Osteocyte (in vitro differentiated cells): ENCODE data around the gene TRIM69. TPM values are rescaled to one million over a fixed set of nuclear protein-coding genes. Genes with fewer than 3 reads are reported as not detected.
"Not testable (repeated sequence)": the region's sequence is repeated elsewhere in the genome, so short reads cannot be mapped to it uniquely, and the experiment has no call there.

ENCODE experiments used
- DNase-seq: peaks from one replicate; pipeline ENCODE4 v3.0.0; 2021; ENCODE audit warnings: mixed read lengths; ENCODE audit not compliant: unreplicated experiment; ENCODE audit errors: extremely low spot score
- H3K27ac Mint-ChIP-seq: one replicate; pipeline ENCODE4 v1.8.0; 2021; ENCODE audit warnings: mild to moderate bottlenecking, mixed read lengths; ENCODE audit not compliant: unreplicated experiment
- H3K27me3 Mint-ChIP-seq: one replicate; pipeline ENCODE4 v1.8.0; 2021; ENCODE audit warnings: mixed read lengths; ENCODE audit not compliant: unreplicated experiment
- H3K36me3 Mint-ChIP-seq: one replicate; pipeline ENCODE4 v1.8.0; 2021; ENCODE audit warnings: mixed read lengths; ENCODE audit not compliant: unreplicated experiment
- H3K4me1 Mint-ChIP-seq: one replicate; pipeline ENCODE4 v1.8.0; 2021; ENCODE audit warnings: mixed read lengths; ENCODE audit not compliant: unreplicated experiment
- H3K4me3 Mint-ChIP-seq: one replicate; pipeline ENCODE4 v1.8.0; 2021; ENCODE audit warnings: mild to moderate bottlenecking, moderate library complexity, mixed read lengths; ENCODE audit not compliant: unreplicated experiment
- H3K9me3 Mint-ChIP-seq: one replicate; pipeline ENCODE4 v1.8.0; 2021; ENCODE audit warnings: mixed read lengths; ENCODE audit not compliant: unreplicated experiment
- total RNA-seq: library from RNA; stranded (reverse); gene quantifications from 2 replicates; pipeline ENCODE4 v1.2.1, GENCODE V29; 2021
- TF ChIP-seq, protein P1 (sequence below): fragments of 200-600 bp; sonication (generic); IDR thresholded peaks from 2 replicates; pipeline ENCODE4 v1.5.0; 2021; ENCODE audit warnings: antibody characterized with exemption, mild to moderate bottlenecking, moderate library complexity

The TRIM69 gene
- total RNA-seq, 1 donor from 2014 or later, result 13.6 TPM

DNA sequence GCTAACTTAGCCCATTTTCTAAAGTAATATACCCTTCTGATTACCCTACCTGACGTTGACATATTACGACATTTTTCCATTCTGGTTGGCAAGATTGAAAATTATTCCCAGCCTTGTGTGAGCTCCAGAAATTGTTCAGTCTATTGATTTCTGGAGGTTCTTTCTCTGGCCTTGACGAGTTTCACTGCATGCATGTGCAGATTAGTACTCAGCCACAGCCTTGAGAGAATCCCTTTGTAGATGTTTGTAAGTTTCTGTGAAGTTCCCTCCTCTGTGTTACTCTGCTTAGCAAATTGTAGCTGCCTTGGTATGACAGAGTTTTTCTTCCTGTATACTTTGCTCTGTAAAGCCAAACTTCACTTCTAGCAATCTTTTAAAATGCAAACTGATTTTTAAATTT, 27.5 kb downstream of the TRIM69 start:
- peaks cover 49% of the 10 kb centered on the region for H3K27me3 Mint-ChIP-seq
- no peaks in the 10 kb centered on the region for H3K9me3 Mint-ChIP-seq
- no peak overlapping the region for H3K4me3 Mint-ChIP-seq
- H3K4me1 Mint-ChIP-seq, result no peaks in the 10 kb centered on the region
- TF ChIP-seq, protein P1, sequence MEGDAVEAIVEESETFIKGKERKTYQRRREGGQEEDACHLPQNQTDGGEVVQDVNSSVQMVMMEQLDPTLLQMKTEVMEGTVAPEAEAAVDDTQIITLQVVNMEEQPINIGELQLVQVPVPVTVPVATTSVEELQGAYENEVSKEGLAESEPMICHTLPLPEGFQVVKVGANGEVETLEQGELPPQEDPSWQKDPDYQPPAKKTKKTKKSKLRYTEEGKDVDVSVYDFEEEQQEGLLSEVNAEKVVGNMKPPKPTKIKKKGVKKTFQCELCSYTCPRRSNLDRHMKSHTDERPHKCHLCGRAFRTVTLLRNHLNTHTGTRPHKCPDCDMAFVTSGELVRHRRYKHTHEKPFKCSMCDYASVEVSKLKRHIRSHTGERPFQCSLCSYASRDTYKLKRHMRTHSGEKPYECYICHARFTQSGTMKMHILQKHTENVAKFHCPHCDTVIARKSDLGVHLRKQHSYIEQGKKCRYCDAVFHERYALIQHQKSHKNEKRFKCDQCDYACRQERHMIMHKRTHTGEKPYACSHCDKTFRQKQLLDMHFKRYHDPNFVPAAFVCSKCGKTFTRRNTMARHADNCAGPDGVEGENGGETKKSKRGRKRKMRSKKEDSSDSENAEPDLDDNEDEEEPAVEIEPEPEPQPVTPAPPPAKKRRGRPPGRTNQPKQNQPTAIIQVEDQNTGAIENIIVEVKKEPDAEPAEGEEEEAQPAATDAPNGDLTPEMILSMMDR, result no peak
- no peak overlapping the region for H3K27ac Mint-ChIP-seq
- DNase-seq, result no peak
- H3K36me3 Mint-ChIP-seq, result no peaks in the 10 kb centered on the region

DNA sequence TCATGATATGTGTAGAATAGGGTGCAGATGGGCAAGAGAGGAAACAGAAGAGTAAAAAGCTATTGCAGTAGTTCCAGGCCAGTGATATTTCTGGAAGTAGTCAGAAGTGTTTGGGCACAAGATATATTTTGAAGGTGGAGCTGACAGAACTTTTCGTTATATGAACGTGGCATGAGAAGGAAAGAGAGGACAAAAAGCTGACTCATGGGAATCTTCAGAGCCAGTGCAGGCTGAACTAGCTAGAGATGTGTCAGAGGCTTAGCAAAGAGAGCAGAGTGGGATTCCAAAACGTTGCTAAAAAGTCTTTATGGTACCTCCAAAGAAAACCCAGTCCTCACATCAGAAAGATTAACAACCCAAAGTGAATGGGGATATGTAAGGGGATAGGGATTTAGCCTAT, 28.7 kb downstream of the TRIM69 start:
- H3K9me3 Mint-ChIP-seq, result peaks cover 1% of the 10 kb centered on the region
- H3K4me3 Mint-ChIP-seq, result no peak overlapping the region
- H3K36me3 Mint-ChIP-seq, result no peaks in the 10 kb centered on the region
- no peak overlapping the region for H3K27ac Mint-ChIP-seq
- no peak for DNase-seq
- TF ChIP-seq, protein P1, result no peak
- H3K4me1 Mint-ChIP-seq, result no peaks in the 10 kb centered on the region
- H3K27me3 Mint-ChIP-seq, result peaks cover 38% of the 10 kb centered on the region

DNA sequence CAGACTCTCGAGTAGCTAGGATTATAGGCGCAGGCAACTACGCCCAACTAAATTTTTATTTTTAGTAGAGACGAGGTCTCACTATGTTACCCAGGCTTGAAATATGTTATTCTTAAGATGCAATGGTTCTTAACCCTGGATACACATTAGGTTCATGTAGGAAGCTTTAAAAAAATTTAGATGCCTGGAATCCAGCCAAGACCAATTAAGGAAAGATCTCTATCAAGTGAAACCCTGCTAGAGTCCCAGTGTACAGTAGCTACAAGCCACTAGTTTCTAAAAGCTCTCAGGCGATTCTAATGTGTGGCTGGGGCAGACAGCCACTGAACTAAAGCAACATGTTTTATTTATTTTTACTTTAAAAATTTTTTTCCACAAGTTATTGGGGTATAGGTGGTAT, 33.2 kb downstream of the TRIM69 start:
- Mint-ChIP-seq H3K27ac (no peak overlapping the region), H3K4me3 (no peak overlapping the region), H3K4me1 (no peaks in the 10 kb centered on the region), H3K9me3 (peaks cover 24% of the 10 kb centered on the region), H3K36me3 (no peaks in the 10 kb centered on the region), H3K27me3 (peaks cover 23% of the 10 kb centered on the region)
- TF ChIP-seq, protein P1, result no peak
- DNase-seq, result no peak

DNA sequence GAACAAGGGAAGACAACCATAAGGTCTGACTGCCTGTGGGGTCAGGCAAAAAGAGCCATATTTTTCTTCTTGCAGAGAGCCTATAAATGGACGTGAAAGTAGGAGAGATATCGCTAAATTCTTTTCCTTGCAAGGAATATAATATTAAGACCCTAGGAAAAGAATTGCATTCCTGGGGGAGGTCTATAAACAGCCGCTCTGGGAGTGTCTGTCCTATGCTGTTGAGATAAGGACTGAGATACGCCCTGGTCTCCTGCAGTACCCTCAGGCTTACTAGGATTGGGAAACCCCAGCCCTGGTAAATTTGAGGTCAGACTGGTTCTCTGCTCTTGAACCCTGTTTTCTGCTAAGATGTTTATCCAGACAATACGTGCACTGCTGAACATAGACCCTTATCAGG, 34.4 kb downstream of the TRIM69 start:
- not testable (repeated sequence) for H3K4me3 Mint-ChIP-seq, DNase-seq, H3K36me3 Mint-ChIP-seq, H3K4me1 Mint-ChIP-seq, H3K27ac Mint-ChIP-seq
- Mint-ChIP-seq H3K9me3 (peaks cover 24% of the 10 kb centered on the region), H3K27me3 (peaks cover 14% of the 10 kb centered on the region)

DNA sequence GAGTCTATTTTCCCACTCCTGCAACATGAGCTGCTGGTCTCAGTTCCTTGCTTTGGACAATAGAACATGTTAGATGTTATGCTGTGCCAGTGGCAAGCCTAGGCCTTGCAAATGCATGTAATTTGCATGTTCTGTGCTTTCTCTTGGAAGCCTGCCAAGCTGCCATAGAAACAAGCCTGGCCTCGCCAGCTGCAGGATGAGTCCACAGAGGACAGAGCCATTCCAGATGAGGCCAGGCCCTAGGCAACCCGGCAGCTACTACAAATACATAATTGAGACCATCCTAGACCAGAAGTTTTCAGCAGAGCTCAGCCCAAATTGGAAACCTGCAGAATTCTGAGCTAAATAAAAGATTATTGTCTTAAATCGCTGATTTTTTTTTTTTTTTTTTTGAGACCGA, 39.6 kb downstream of the TRIM69 start:
- H3K36me3 Mint-ChIP-seq, result no peaks in the 10 kb centered on the region
- TF ChIP-seq, protein P1, result no peak
- H3K27ac Mint-ChIP-seq, result no peak overlapping the region
- no peaks in the 10 kb centered on the region for H3K4me1 Mint-ChIP-seq
- peaks cover 15% of the 10 kb centered on the region for H3K9me3 Mint-ChIP-seq
- H3K27me3 Mint-ChIP-seq, result peaks cover 18% of the 10 kb centered on the region
- DNase-seq, result no peak
- H3K4me3 Mint-ChIP-seq, result no peak overlapping the region

DNA sequence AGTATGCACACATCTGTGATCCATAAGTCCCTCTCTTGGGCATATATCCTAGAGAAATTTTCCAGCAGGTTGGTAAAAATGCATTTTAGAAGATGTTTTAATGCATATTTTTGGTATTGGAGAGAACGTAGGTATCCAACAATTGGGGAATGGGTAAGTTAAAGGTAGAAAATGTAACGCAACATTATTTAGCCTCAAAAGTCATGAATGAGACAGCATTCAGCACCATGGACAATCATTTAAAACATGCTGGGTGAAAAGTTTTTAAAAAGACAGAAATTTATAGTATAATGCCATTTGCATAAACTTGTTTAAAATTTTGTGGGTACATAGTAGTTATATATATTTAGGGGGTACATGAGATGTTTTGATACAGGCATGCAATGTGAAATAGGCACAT, 43.4 kb downstream of the TRIM69 start:
- H3K36me3 Mint-ChIP-seq, result no peaks in the 10 kb centered on the region
- no peak overlapping the region for H3K4me3 Mint-ChIP-seq
- peaks cover 20% of the 10 kb centered on the region for H3K27me3 Mint-ChIP-seq
- H3K4me1 Mint-ChIP-seq, result peaks cover 5% of the 10 kb centered on the region
- no peak overlapping the region for H3K27ac Mint-ChIP-seq
- no peaks in the 10 kb centered on the region for H3K9me3 Mint-ChIP-seq
- TF ChIP-seq, protein P1, result no peak
- DNase-seq, result no peak
